GM18520 (cell line): Measurements from ENCODE around the gene TCEAL3.
"Not testable (repeated sequence)": the region's sequence is repeated elsewhere in the genome, so short reads cannot be mapped to it uniquely, and the experiment has no call there.

Experiments
- ATAC-seq: cut with Tn5 transposase; IDR thresholded peaks from one replicate; pipeline ENCODE4 v1.9.1; 2021; ENCODE audit not compliant: unreplicated experiment

The TCEAL3 gene

GRCh38 chrX:103624111-103624510, 16.3 kb downstream of the TCEAL3 start:
- ATAC-seq = no peak

GRCh38 chrX:103626855-103627254, 19.1 kb downstream of the TCEAL3 start:
- no peak for ATAC-seq

GRCh38 chrX:103628386-103629317, 20.9 kb downstream of the TCEAL3 start, which contains the start of gene TCEAL1:
TSS of gene TCEAL1 (plus strand) at chrX:103628975. CDS start at chrX:103629917, 942 bp downstream.
- peak; percentile 61 for ATAC-seq

GRCh38 chrX:103629318-103630170, 21.8 kb downstream of the TCEAL3 start:
- ATAC-seq = no peak

GRCh38 chrX:103630171-103630511, 22.4 kb downstream of the TCEAL3 start:
- no peak for ATAC-seq

- no peak for ATAC-seq
Observed at GRCh38 chrX:103631145-103631544, 23.4 kb downstream of the TCEAL3 start.

GRCh38 chrX:103635436-103635835, 27.7 kb downstream of the TCEAL3 start:
- ATAC-seq = no peak

GRCh38 chrX:103637604-103638338, 30.0 kb downstream of the TCEAL3 start:
- no peak for ATAC-seq

- ATAC-seq = not testable (repeated sequence)
Observed at GRCh38 chrX:103638479-103639346, 30.9 kb downstream of the TCEAL3 start.

GRCh38 chrX:103640401-103641155, 32.8 kb downstream of the TCEAL3 start:
- no peak for ATAC-seq

GRCh38 chrX:103644125-103644524, 36.4 kb downstream of the TCEAL3 start:
- ATAC-seq = no peak

- no peak for ATAC-seq
Observed at GRCh38 chrX:103647630-103648029, 39.9 kb downstream of the TCEAL3 start.

GRCh38 chrX:103651151-103651773, 43.5 kb downstream of the TCEAL3 start:
- ATAC-seq = no peak

- not testable (repeated sequence) for ATAC-seq
Observed at GRCh38 chrX:103655230-103656000, 47.7 kb downstream of the TCEAL3 start.

GRCh38 chrX:103656617-103657016, 48.9 kb downstream of the TCEAL3 start:
- no peak for ATAC-seq

GRCh38 chrX:103657066-103657465, 49.3 kb downstream of the TCEAL3 start:
- ATAC-seq = not testable (repeated sequence)

- ATAC-seq = no peak
Observed at GRCh38 chrX:103658681-103659433, 51.1 kb downstream of the TCEAL3 start.
